GM18907 (cell line): ENCODE measurements around the gene NFIL3.

Experiments used
- ATAC-seq: cut with Tn5 transposase; IDR thresholded peaks from one replicate; pipeline ENCODE4 v1.9.1; 2021; ENCODE audit warnings: mild to moderate bottlenecking, moderate library complexity; ENCODE audit not compliant: unreplicated experiment

NFIL3 gene

GRCh38 chr9:91361291-91362050, 62.2 kb downstream of the NFIL3 start, which contains the start of gene AUH:
Gene AUH (minus strand): TSS chr9:91361918. CDS start chr9:91361889, 29 bp downstream.
- ATAC-seq, result peak; percentile 89

GRCh38 chr9:91360551-91361290, 62.9 kb downstream of the NFIL3 start:
- ATAC-seq, result no peak

- ATAC-seq, result no peak
Observed at GRCh38 chr9:91359734-91360470, 63.7 kb downstream of the NFIL3 start.

GRCh38 chr9:91359083-91359482, 64.5 kb downstream of the NFIL3 start:
- no peak for ATAC-seq
